HuH-7.5 (cell line): Measurements from ENCODE around the gene ALG14.

Experiments used
- DNase-seq: peaks from one replicate; pipeline ENCODE4 v3.0.0; 2011; ENCODE audit warnings: low spot score

ALG14 gene

GRCh38 chr1:94927405-94928175 lies 145.2 kb downstream of the ALG14 start:
- peak; percentile 30 for DNase-seq

- peak; percentile 82 for DNase-seq
Measured at GRCh38 chr1:94926915-94927404, 145.8 kb downstream of the ALG14 start, which contains the start of gene CNN3. Gene CNN3 (minus strand): TSS chr1:94927110. CDS start chr1:94926894, 216 bp downstream.

GRCh38 chr1:94926126-94926914 lies 146.4 kb downstream of the ALG14 start:
- peak; percentile 44 for DNase-seq

GRCh38 chr1:94925561-94926125 lies 147.1 kb downstream of the ALG14 start:
- peak; percentile 64 for DNase-seq

GRCh38 chr1:94925004-94925403 lies 147.7 kb downstream of the ALG14 start:
- no peak for DNase-seq
